HUES48 (cell line): Measurements from ENCODE around the gene NAAA.
"Not testable (repeated sequence)": the region's sequence is repeated elsewhere in the genome, so short reads cannot be mapped to it uniquely, and the experiment has no call there.

Experiments used
- H3K27ac ChIP-seq: one replicate; pipeline ENCODE4 v1.7.0; 2013; ENCODE audit warnings: low read depth, low read length, inconsistent platforms
- H3K27me3 ChIP-seq: 2 replicates; pipeline ENCODE4 v1.6.1; 2013; ENCODE audit warnings: mild to moderate bottlenecking, low read length; ENCODE audit not compliant: control insufficient read depth, insufficient read depth
- H3K36me3 ChIP-seq: 2 replicates; pipeline ENCODE4 v1.6.1; 2013; ENCODE audit warnings: low read length; ENCODE audit not compliant: control insufficient read depth, insufficient read depth
- H3K4me1 ChIP-seq: 2 replicates; pipeline ENCODE4 v1.6.1; 2013; ENCODE audit warnings: mild to moderate bottlenecking, low read length; ENCODE audit not compliant: control insufficient read depth, insufficient read depth
- H3K4me3 ChIP-seq: 2 replicates; pipeline ENCODE4 v1.5.1; 2013; ENCODE audit warnings: mild to moderate bottlenecking, low read depth, low read length
- H3K9ac ChIP-seq: 2 replicates; pipeline ENCODE4 v1.6.1; 2013; ENCODE audit warnings: mild to moderate bottlenecking, low read depth, low read length, moderate library complexity
- H3K9me3 ChIP-seq: 2 replicates; pipeline ENCODE4 v1.6.1; 2013; ENCODE audit warnings: low read length; ENCODE audit not compliant: control insufficient read depth, insufficient read depth

The NAAA gene

GRCh38 chr4:75953509-75953908 lies 12.7 kb upstream of the NAAA start:
- Histone ChIP-seq H3K9me3 (no peaks in the 10 kb centered on the region), H3K27me3 (no peaks in the 10 kb centered on the region), H3K36me3 (peaks cover 98% of the 10 kb centered on the region), H3K4me3 (no peak overlapping the region), H3K9ac (no peak overlapping the region), H3K27ac (no peak overlapping the region), H3K4me1 (no peaks in the 10 kb centered on the region)

GRCh38 chr4:75950213-75950815 lies 9.5 kb upstream of the NAAA start:
- H3K4me3 ChIP-seq: no peak overlapping the region
- no peaks in the 10 kb centered on the region for H3K27me3 ChIP-seq
- H3K9ac ChIP-seq: no peak overlapping the region
- no peak overlapping the region for H3K27ac ChIP-seq
- peaks cover 95% of the 10 kb centered on the region for H3K36me3 ChIP-seq
- no peaks in the 10 kb centered on the region for H3K4me1 ChIP-seq
- no peaks in the 10 kb centered on the region for H3K9me3 ChIP-seq

- H3K36me3 ChIP-seq: peaks cover 89% of the 10 kb centered on the region
Measured at GRCh38 chr4:75948822-75949444, 8.1 kb upstream of the NAAA start.

GRCh38 chr4:75939890-75940691 lies 722 bp downstream of the NAAA start:
- Histone ChIP-seq H3K4me1 (0 out of 2 replicates have a peak, but pooled peaks cover 6% of the 10 kb centered on the region), H3K9ac (peak overlapping the region; percentile 73), H3K27ac (peak overlapping the region; percentile 54)

More at GRCh38 chr4:75948822-75949444, 8.1 kb upstream of the NAAA start:
- Histone ChIP-seq H3K27ac (no peak overlapping the region), H3K9me3 (no peaks in the 10 kb centered on the region), H3K9ac (no peak overlapping the region), H3K27me3 (no peaks in the 10 kb centered on the region), H3K4me3 (no peak overlapping the region), H3K4me1 (0 out of 2 replicates have a peak, but pooled peaks cover 4% of the 10 kb centered on the region)

GRCh38 chr4:75935628-75936027 lies 5.2 kb downstream of the NAAA start:
- H3K9ac ChIP-seq: no peak overlapping the region
- H3K27ac ChIP-seq: no peak overlapping the region
- no peaks in the 10 kb centered on the region for H3K9me3 ChIP-seq
- H3K36me3 ChIP-seq: peaks cover 9% of the 10 kb centered on the region
- no peaks in the 10 kb centered on the region for H3K4me1 ChIP-seq
- H3K27me3 ChIP-seq: peaks cover 4% of the 10 kb centered on the region; the same call in 1 of the 2 replicates
- H3K4me3 ChIP-seq: no peak overlapping the region

More at GRCh38 chr4:75939890-75940691, 722 bp downstream of the NAAA start:
- peak overlapping the region; percentile 93 for H3K4me3 ChIP-seq
- H3K9me3 ChIP-seq: no peaks in the 10 kb centered on the region
- H3K27me3 ChIP-seq: peaks cover 4% of the 10 kb centered on the region; the same call in 1 of the 2 replicates
- peaks cover 17% of the 10 kb centered on the region for H3K36me3 ChIP-seq

GRCh38 chr4:75930152-75930551 lies 10.7 kb downstream of the NAAA start:
- no peak overlapping the region for H3K9ac ChIP-seq
- H3K27me3 ChIP-seq: no peaks in the 10 kb centered on the region
- peaks cover 7% of the 10 kb centered on the region; the same call in 1 of the 2 replicates for H3K36me3 ChIP-seq
- H3K9me3 ChIP-seq: no peaks in the 10 kb centered on the region
- H3K4me1 ChIP-seq: no peaks in the 10 kb centered on the region
- H3K27ac ChIP-seq: no peak overlapping the region
- H3K4me3 ChIP-seq: no peak overlapping the region

- not testable (repeated sequence) for H3K4me1 ChIP-seq, H3K36me3 ChIP-seq, H3K27me3 ChIP-seq, H3K27ac ChIP-seq, H3K4me3 ChIP-seq, H3K9me3 ChIP-seq, H3K9ac ChIP-seq
Measured at GRCh38 chr4:75924916-75925315, 15.9 kb downstream of the NAAA start.

DNA sequence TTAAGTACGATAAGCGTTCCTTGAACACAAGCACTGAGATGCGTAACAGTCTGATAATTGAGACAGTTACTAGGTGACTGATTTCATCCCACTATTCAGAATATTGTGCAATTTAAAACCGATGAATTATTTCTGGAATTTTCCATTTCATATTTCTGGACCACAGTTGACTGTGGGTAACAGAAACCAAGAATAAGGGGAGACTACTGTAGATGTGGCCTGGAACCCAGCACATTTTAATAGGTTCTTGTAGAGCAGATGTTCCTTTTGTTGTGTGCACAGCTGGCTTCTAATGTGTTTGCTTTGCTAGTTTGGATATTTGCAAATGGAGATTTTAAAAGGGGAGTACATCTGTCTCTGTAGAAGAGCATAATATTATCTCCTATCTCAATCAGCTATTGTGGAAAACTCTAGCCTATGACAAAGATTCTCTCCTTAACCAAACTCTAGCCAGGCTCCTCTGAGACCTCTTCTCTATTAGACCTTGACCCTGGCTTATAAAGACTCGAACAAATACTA lies 16.4 kb downstream of the NAAA start:
- H3K27ac ChIP-seq: no peak overlapping the region
- H3K27me3 ChIP-seq: no peaks in the 10 kb centered on the region
- peaks cover 7% of the 10 kb centered on the region for H3K4me1 ChIP-seq
- no peak overlapping the region for H3K9ac ChIP-seq
- no peaks in the 10 kb centered on the region for H3K36me3 ChIP-seq
- H3K9me3 ChIP-seq: no peaks in the 10 kb centered on the region
- no peak overlapping the region for H3K4me3 ChIP-seq

DNA sequence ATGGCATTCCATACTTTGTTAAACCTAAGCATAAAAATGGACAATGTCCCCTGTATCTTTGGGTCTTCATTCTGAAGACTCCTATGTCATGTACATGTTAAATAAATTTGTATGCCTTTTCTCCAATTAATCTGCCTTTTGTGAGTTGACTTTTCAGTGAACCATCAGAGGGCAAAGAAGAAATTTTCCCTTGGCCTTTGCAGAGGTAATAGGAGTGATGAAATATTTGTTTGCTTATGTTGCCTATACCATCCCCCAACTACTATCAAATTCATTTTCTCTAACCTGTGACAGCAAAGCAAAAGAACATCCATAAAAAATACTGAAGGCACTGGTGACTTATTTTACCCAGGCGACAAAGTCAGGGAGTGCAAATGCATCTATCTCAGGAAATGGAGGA lies 18.2 kb downstream of the NAAA start:
- Histone ChIP-seq H3K4me3 (no peak overlapping the region), H3K36me3 (no peaks in the 10 kb centered on the region), H3K9me3 (no peaks in the 10 kb centered on the region), H3K4me1 (peaks cover 7% of the 10 kb centered on the region), H3K27me3 (no peaks in the 10 kb centered on the region), H3K27ac (no peak overlapping the region), H3K9ac (no peak overlapping the region)

GRCh38 chr4:75921910-75922309 lies 18.9 kb downstream of the NAAA start:
- Histone ChIP-seq H3K27me3 (no peaks in the 10 kb centered on the region), H3K4me1 (peaks cover 7% of the 10 kb centered on the region), H3K9ac (no peak overlapping the region), H3K9me3 (no peaks in the 10 kb centered on the region), H3K4me3 (no peak overlapping the region), H3K27ac (no peak overlapping the region), H3K36me3 (no peaks in the 10 kb centered on the region)

DNA sequence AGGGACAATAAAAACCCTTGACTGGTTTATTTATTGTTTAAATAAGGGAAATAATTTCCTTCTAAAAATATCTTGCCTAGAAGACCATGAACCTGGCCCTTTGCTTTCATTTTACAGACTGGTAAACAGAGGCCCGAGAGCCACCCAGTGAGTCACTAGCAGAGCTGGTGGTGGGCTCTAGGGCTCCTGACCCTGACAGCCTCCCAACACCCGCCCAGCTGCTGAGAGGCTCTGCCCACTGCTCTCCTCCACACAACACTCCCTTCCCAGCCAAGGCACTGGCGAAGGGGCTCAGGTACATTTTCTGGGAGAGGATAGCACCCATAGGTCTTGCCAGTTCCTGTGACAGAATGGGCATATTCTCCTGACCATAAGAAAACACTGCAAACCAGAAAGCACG lies 20.5 kb downstream of the NAAA start:
- Histone ChIP-seq H3K9ac (no peak overlapping the region), H3K36me3 (no peaks in the 10 kb centered on the region), H3K27me3 (no peaks in the 10 kb centered on the region), H3K4me3 (no peak overlapping the region), H3K4me1 (peaks cover 7% of the 10 kb centered on the region), H3K27ac (no peak overlapping the region), H3K9me3 (no peaks in the 10 kb centered on the region)
